Iris pigment epithelial cell (primary cell): ENCODE results near the gene RNU5B-1.
"Not testable (repeated sequence)": the region's sequence is repeated elsewhere in the genome, so short reads cannot be mapped to it uniquely, and the experiment has no call there.

Source experiments
- DNase-seq: peaks from one replicate; pipeline ENCODE4 v3.0.0-alpha.2; 2011; ENCODE audit warnings: low read depth

RNU5B-1 gene

DNA sequence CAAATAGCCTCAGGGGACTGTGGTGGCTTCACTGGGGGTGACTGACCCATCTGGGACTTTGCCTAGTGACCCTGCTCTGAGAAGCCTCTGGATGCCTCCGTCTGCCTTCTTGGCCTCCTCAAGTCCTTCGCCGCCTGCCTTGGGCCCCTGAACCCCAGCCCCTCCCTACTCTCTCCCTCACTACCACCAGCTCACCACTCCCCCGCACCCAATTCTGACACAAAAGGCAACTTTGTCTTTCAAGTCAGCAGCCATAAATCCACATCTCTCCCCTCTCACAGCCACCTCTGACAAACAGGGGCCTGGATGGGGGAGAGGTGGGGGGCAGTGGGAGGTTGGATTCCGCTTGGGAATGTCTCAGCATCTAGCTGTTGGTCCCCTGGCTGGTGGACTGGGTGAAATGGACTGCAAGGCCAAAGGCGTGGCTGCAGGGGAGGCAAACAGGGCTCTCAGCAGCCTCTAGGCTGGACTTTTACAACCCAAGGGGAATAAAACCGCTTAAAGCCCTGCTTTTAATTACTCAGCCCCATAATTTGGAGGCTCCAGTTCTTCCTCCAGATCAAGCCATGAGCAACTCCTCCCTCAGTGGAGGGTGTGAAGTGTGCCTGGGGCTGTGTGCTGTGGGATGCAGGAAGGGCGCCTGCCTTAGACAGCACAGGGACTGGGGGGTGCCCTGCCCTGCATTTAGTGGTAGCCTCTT is 39.9 kb downstream of the RNU5B-1 start:
- DNase-seq, result no peak

DNA sequence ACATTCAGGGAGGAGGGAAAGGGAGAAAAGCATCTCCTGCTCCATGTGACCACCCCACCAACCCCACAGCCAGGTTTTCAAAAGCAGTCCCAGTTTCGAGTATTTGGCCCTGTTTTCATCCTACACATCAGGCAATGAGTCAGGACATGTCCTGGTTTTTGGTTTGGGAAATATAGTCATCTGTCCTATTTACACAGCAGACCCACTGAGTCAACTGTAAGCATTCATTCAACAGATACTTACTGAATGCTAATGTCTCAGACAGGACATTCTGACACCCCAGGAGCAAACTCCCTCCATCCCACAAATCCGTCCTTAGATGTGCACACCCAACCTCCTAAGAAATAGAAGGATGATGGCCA is 40.4 kb downstream of the RNU5B-1 start:
- no peak for DNase-seq

DNA sequence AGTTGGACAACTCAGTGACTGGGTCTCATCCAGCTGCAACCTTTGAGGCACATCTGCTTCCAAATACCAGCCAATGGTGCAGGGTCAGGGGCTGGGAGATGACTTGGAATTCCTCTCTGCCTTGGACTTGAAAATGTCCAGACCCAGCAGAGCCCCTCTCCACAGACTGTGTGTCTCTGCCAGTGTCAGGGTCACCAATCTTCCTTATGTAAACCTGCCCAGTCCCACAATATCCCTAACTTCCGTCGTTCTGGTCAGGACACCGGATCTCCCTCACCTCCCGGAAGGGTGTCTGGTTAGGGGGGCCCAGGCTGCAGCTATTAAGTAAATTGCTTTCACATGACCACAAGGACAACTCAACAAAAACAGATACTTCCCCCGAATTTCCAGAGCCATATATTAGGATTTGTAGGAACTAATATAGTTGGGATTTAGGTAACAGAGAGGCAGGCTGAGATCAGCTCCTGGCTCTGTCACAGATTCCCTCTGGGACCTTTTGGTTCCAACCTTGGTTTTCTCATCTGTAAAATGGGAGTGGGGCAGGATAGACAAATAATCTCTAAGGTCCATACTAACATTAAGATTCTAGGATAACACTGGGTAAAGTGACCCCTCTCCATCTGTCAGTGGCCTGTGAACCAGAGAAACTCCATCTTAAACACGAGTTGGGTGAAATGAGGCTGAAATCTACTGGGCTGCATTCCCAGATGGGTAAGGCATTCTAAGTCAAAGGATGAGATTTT is 42.5 kb downstream of the RNU5B-1 start:
- DNase-seq, result no peak

DNA sequence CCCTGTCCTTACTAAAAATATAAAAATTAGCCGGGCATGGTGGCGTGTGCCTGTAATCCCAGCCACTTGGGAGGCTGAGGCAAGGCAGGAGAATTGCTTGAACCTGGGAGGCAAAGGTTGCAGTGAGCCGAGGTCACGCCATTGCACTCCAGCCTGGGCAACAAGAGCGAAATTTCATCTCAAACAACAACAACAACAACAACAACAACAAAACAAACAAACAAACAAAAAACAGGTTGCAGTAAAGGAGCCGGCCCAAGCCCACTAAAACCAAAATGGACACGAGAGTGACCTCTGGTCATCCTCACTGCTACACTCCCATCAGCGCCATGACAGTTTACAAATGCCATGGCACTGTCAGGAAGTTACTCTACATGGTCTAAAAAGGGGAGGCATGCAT is 43.3 kb downstream of the RNU5B-1 start:
- not testable (repeated sequence) for DNase-seq

DNA sequence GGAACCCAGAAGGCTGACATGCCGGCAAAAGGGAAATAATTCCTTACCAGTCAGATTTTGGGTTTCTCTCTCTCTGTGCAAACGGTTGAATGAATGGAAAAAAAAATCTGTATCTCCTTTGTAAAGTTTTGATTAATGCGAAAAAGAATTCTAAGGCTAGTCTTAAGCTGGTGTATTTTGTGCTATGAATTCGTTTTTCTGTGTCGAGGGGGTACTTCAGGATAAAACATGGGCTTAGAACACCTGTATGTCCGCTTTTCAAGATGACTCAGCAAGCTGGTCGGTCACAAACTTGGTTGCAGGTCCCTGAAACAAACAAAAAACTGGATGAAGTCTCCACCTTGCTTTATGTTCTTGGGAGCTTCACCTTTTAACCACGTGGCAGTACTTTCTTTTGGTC is 44.9 kb downstream of the RNU5B-1 start:
- no peak for DNase-seq

DNA sequence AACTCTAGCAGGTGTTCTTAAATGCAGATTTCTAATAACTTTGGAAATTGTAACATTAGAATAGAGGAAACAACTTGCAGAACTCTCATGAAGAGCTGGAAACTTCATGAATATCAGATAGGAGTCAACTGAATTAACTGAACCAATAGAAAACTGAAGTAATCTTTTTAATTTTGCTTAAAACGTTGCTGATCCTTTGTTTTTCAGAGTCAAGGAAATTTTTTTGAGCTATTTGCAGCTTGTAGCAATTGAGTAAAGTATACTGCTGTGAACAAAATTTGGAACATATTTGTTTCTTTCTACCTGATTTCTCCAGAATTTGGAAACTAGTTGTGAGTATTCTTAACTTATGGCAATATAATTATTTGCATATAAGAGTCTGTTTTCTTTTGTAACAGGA is 47.5 kb downstream of the RNU5B-1 start:
- DNase-seq, result not testable (repeated sequence)
